Brain microvascular endothelial cell (primary cell): ENCODE measurements around the gene TENM3.
A peak's percentile ranks its signal among the peaks of the same experiment; 100 is the strongest.

ENCODE experiments used
- DNase-seq: peaks from one replicate; pipeline ENCODE4 v3.0.0-alpha.2; 2020
- H3K27ac ChIP-seq: fragments of 250-450 bp; sonication (Bioruptor Pico); 2 replicates; pipeline ENCODE4 v1.5.1; 2020; ENCODE audit warnings: mild to moderate bottlenecking, moderate library complexity
- H3K27me3 ChIP-seq: fragments of 250-450 bp; sonication (Bioruptor Pico); replicated peaks from 2 replicates; pipeline ENCODE4 v1.5.1; 2020; ENCODE audit warnings: mild to moderate bottlenecking
- H3K36me3 ChIP-seq: fragments of 250-450 bp; sonication (Bioruptor Pico); replicated peaks from 2 replicates; pipeline ENCODE4 v1.5.1; 2020; ENCODE audit warnings: mild to moderate bottlenecking
- H3K4me3 ChIP-seq: 2 replicates; pipeline ENCODE4 v1.5.1; 2011; ENCODE audit warnings: low read depth, mild to moderate bottlenecking, control low read depth, low read length, moderate library complexity
- CTCF ChIP-seq: IDR thresholded peaks from 2 replicates; pipeline ENCODE4 v1.5.1; 2011; ENCODE audit warnings: low read depth, mild to moderate bottlenecking, moderate library complexity, low read length, control low read depth, inconsistent platforms; ENCODE audit errors: missing control alignments
- in situ Hi-C: cut with HindIII; loops from 2 replicates; pipeline ENCODE4 v1.10.0; 2017; ENCODE audit warnings: low sequenced_read_pairs, low pct_ligation_motif_present

The TENM3 gene

DNA sequence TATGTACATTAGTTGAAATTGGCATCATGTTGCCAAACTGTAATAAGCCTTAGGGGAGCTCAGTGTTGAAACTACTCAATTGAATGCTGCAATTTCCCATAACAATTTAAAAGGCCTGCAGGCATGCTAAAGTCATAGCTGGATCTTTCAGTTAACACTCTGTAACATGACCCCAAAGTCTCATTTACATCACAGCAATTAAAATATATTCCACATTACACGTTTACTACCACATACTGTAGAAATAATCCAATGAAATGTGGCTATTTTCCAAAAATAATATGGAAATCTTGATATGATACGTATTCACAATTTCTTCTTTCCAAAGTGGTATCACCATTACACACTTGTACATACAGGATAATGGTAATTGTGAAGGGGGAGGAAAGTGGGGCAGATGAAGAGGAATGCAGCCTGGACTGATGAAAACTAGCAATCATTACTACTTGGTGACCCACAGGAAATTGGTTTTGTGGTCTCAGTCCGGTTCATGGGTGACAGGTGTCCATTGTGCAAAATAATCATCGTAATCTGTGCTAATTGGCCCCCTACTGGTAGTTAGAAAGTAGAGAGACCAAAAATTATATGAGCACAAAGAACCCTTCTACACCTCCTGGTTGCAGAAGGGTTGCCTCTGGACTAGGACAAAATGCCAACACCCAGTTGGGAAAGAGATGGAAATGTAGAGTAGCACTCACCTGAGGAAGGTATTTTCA is 63.7 kb downstream of the TENM3 start:
- no peaks in the 10 kb centered on the region for H3K36me3 ChIP-seq
- no peak overlapping the region for H3K27ac ChIP-seq
- no peaks in the 10 kb centered on the region for H3K27me3 ChIP-seq
- TF ChIP-seq CTCF: peak; percentile 45
- DNase-seq: no peak
- in situ Hi-C loops: no loop called here
- H3K4me3 ChIP-seq: no peak overlapping the region

- Histone ChIP-seq H3K36me3 (no peaks in the 10 kb centered on the region), H3K27ac (peak overlapping the region; percentile 43), H3K27me3 (no peaks in the 10 kb centered on the region), H3K4me3 (no peak overlapping the region)
- no peak for TF ChIP-seq CTCF
- DNase-seq: peak; percentile 87
- in situ Hi-C loops: no loop called here
Measured at GRCh38 chr4:182307746-182308145, 64.5 kb downstream of the TENM3 start.

GRCh38 chr4:182309877-182310276 is 66.7 kb downstream of the TENM3 start:
- DNase-seq: no peak
- no peak overlapping the region for H3K4me3 ChIP-seq
- no peak overlapping the region for H3K27ac ChIP-seq
- no peak for TF ChIP-seq CTCF
- no peaks in the 10 kb centered on the region for H3K27me3 ChIP-seq
- in situ Hi-C loops: no loop called here
- H3K36me3 ChIP-seq: no peaks in the 10 kb centered on the region

GRCh38 chr4:182310316-182310715 is 67.1 kb downstream of the TENM3 start:
- Histone ChIP-seq H3K4me3 (no peak overlapping the region), H3K36me3 (no peaks in the 10 kb centered on the region), H3K27ac (no peak overlapping the region), H3K27me3 (no peaks in the 10 kb centered on the region)
- in situ Hi-C loops: no loop called here
- DNase-seq: no peak
- TF ChIP-seq CTCF: no peak

- in situ Hi-C loops: no loop called here
- H3K4me3 ChIP-seq: no peak overlapping the region
- H3K27me3 ChIP-seq: no peaks in the 10 kb centered on the region
- no peak overlapping the region for H3K27ac ChIP-seq
- no peak for DNase-seq
- no peaks in the 10 kb centered on the region for H3K36me3 ChIP-seq
- TF ChIP-seq CTCF: no peak
Measured at GRCh38 chr4:182310962-182311361, 67.8 kb downstream of the TENM3 start.

DNA sequence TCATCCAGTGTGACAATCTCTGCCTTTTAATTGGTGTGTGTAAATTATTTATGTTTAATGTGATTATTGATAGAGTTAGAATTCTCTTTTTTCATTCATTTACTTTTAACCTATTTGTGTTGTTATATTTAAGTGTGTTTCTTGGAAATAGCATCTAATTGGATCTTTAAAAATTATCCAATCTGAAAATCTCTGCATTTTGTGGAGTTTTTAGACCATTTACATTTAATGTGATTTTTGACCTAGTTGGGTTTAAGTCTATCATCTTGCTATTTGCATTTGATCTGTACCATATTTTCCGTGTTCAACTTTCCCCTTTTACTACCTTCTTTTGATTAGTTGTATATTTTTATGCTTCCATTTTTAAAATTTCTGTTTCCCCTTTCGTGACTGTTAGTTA is 71.3 kb downstream of the TENM3 start:
- Histone ChIP-seq H3K4me3 (no peak overlapping the region), H3K36me3 (no peaks in the 10 kb centered on the region), H3K27ac (no peak overlapping the region), H3K27me3 (no peaks in the 10 kb centered on the region)
- in situ Hi-C loops: no loop called here
- no peak for TF ChIP-seq CTCF
- DNase-seq: no peak
